GM13976 (cell line): ENCODE data around the gene SLC35A1.
"Not testable (repeated sequence)": the region's sequence is repeated elsewhere in the genome, so short reads cannot be mapped to it uniquely, and the experiment has no call there.

Source experiments
- DNase-seq: peaks from one replicate; pipeline ENCODE4 v3.0.0; 2012; ENCODE audit warnings: low spot score
- in situ Hi-C: fragments of 300-500 bp; cut with MboI; formaldehyde crosslinking; loops from one replicate; pipeline ENCODE4 v1.12.0; 2022; ENCODE audit warnings: low sequenced_read_pairs, mixed read lengths, inconsistent platforms; ENCODE audit not compliant: unreplicated experiment
- TF ChIP-seq, protein P1 (sequence below): IDR thresholded peaks from 2 replicates; pipeline ENCODE4 v1.5.1; 2012; ENCODE audit warnings: borderline replicate concordance, mild to moderate bottlenecking; ENCODE audit not compliant: insufficient read depth; ENCODE audit errors: extremely low read depth, missing control alignments, control extremely low read depth

SLC35A1 gene

DNA sequence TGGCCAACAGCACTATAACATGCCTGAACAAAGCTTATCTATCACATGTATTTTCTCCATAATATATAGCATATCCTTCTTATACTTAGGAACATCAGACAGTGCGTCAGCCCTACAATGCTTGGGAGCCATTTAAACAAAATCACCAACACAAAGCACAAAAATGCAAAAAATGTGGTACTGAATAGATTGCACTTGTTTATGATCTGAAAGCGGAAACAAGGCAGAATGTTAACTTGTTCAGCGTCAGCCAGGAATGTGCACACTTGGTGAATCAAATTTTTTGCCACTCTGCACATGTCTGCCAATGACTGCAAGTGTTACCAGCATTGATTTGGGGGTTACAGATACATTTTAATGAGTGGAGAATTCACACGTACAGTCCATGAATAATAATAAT lies 14.8 kb downstream of the SLC35A1 start:
- in situ Hi-C loops, result no loop called here
- TF ChIP-seq, protein P1, sequence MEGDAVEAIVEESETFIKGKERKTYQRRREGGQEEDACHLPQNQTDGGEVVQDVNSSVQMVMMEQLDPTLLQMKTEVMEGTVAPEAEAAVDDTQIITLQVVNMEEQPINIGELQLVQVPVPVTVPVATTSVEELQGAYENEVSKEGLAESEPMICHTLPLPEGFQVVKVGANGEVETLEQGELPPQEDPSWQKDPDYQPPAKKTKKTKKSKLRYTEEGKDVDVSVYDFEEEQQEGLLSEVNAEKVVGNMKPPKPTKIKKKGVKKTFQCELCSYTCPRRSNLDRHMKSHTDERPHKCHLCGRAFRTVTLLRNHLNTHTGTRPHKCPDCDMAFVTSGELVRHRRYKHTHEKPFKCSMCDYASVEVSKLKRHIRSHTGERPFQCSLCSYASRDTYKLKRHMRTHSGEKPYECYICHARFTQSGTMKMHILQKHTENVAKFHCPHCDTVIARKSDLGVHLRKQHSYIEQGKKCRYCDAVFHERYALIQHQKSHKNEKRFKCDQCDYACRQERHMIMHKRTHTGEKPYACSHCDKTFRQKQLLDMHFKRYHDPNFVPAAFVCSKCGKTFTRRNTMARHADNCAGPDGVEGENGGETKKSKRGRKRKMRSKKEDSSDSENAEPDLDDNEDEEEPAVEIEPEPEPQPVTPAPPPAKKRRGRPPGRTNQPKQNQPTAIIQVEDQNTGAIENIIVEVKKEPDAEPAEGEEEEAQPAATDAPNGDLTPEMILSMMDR, result no peak
- DNase-seq, result no peak

DNA sequence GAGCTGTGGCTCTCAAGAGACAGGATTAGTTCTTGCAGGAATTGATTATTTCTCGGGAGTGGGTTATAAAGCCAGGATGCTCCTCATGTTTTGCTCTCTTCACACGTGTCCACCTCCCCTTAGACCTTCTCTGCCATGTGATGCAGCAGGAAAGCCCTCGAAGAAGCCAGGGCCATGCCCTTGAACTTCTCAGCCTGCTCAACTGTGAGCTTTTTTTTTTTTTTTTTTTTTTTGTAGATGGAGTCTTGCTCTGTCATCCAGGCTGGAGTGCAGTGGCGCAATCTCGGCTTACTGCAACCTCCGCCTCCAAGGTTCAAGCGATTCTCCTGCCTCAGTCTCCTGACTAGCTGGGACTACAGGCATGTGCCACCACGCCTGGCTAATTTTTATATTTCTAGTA lies 16.6 kb downstream of the SLC35A1 start:
- in situ Hi-C loops, result not testable (repeated sequence)

DNA sequence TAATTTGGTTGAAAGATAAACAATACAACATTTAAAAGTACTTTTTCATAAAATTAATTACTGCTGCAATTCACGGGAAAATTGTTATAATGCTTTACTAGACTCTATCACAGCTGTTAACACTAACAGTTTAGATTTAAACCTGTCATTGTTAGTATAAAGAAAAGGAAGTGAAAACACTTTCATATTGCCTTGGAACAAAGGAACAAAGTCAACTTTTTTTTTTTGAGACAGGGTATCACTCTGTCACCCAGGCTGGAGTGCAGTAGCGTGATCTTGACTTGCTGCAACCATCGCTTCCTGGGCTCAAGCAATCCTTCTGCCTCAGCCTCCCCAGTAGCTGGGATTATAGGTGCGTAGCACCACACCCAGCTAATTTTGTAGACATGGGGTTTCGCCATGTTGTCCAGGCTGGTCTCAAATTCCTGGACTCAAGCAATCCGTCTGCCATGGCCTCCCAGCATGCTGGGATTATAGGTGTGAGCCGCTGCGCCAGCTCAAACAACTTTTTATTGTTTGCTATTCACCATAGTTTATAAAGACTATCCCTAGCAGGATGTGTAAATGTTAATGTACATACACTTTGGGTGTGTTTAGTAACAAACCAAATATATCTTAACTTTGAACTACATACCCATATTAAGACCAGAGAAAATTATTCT lies 22.1 kb downstream of the SLC35A1 start:
- in situ Hi-C loops, result no loop called here
- TF ChIP-seq, protein P1, result no peak

More for the DNA sequence above, 16.6 kb downstream of the SLC35A1 start:
- DNase-seq, result not testable (repeated sequence)

DNA sequence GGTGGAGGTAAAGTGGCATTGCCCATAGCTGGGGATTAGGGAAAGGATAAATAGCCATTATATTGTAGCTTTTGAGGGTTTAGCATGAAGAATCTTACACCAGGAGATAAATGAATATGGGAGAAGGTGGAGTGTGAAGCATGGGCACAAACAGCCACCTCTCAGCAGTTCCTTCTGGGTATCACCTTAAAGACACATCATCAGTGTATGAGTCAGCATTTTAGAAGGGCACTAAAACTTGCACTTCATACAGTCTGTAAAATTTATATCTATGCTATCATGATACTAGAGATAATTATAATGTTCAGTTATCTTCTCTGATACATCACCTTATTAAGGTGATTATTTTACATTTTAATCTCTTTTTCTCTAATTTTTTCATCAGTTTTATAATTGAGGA lies 25.3 kb downstream of the SLC35A1 start:
- no peak for DNase-seq
- TF ChIP-seq, protein P1, result no peak
- in situ Hi-C loops, result no loop called here

More for the DNA sequence above, 22.1 kb downstream of the SLC35A1 start:
- peak; percentile 32 for DNase-seq

DNA sequence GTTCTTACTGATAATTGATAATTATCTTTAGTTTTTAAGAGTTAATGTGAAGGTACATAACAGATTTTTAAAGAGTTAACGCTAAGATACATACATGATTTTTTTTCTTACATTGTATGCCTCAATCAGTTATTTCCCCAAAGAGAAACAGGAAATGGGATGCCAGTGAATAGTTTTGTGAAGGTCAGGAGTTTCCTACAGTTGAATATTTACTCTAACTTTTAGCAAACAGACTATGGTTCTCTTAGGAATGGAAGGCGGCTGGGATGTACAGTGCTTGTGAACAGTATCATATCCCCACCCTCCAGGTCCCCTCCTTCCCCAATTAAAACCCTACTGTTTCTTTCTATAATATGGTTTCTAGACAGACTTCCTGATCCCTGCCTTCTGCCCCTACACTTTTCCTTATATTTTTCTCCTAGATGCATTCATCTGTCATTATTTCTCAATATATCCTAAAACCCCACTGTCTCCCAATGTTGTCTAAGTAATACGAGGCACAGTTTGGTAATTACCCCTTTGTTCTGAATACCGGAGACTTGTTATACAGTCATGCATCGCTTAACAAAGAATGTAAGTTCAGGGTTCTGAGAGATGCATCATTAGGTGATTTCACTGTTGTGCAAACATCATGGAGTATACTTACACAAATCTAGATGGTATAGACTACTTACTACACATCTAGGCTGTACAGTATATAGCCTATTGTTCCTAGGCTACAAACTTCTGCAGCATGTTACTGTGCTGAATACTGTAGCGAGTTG lies 29.2 kb downstream of the SLC35A1 start:
- DNase-seq, result no peak
- in situ Hi-C loops, result no loop called here
- TF ChIP-seq, protein P1, result no peak

DNA sequence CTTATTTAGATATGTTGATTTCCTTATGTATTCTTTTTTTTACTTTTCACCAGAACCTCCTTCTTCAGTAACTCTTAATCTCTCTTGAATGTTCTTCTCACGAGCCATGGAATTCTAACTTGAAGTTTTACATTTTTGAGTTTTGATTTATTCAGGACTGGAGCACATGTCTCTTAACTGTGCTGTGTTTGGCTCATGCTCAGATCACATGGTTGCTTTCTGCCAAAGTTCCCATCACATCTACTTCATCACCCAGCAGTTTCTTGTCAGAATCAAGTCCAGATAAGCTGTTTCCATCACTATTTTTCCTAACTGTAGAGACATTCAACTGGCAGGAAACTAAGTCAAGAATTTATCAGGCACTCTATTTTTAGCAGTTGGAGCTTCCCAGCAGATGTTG lies 31.7 kb downstream of the SLC35A1 start:
- no peak for DNase-seq
- TF ChIP-seq, protein P1, result no peak
- in situ Hi-C loops, result no loop called here

DNA sequence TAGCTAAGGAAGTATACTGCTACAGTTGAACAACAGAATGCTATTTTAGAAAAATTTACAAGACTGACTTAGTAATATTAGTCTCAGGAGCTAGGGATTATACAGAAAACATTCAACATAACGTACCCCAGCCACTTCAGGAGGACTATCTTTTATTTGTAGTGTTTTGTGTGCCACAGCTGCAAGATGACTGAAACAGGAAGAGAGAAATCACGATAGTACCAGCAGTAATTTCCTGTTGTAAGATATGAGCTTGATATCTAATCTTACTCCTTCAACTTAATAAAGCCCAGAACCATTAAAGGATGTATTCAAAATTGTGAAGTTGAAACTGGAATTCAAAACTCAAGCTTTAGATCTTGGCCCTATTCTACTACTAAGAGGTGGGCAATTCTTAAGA lies 42.1 kb downstream of the SLC35A1 start:
- in situ Hi-C loops, result no loop called here
- TF ChIP-seq, protein P1, result no peak

More for the DNA sequence above, 42.1 kb downstream of the SLC35A1 start:
- no peak for DNase-seq
